ENCODE measurements around the gene ACTRT1.

- TF ChIP-seq, protein P1, sequence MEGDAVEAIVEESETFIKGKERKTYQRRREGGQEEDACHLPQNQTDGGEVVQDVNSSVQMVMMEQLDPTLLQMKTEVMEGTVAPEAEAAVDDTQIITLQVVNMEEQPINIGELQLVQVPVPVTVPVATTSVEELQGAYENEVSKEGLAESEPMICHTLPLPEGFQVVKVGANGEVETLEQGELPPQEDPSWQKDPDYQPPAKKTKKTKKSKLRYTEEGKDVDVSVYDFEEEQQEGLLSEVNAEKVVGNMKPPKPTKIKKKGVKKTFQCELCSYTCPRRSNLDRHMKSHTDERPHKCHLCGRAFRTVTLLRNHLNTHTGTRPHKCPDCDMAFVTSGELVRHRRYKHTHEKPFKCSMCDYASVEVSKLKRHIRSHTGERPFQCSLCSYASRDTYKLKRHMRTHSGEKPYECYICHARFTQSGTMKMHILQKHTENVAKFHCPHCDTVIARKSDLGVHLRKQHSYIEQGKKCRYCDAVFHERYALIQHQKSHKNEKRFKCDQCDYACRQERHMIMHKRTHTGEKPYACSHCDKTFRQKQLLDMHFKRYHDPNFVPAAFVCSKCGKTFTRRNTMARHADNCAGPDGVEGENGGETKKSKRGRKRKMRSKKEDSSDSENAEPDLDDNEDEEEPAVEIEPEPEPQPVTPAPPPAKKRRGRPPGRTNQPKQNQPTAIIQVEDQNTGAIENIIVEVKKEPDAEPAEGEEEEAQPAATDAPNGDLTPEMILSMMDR (IDR thresholded peaks at IDR 0.05) = no peak
- TF ChIP-seq POLR2A (IDR thresholded peaks at IDR 0.05) = no peak
Observed at GRCh38 chrX:128078545-128078944, 26.3 kb upstream of the ACTRT1 start.

Measured in uterus (tissue), 2 donors.